ENCODE data around the gene SUCLA2. TPM values are rescaled to one million over a fixed set of nuclear protein-coding genes. Genes with fewer than 3 reads are reported as not detected.
"Not testable (repeated sequence)": the region's sequence is repeated elsewhere in the genome, so short reads cannot be mapped to it uniquely, and the experiment has no call there.

SUCLA2 gene
- polyA plus RNA-seq, 4 donors: 68.4 to 110 (median 91.6) TPM

DNA sequence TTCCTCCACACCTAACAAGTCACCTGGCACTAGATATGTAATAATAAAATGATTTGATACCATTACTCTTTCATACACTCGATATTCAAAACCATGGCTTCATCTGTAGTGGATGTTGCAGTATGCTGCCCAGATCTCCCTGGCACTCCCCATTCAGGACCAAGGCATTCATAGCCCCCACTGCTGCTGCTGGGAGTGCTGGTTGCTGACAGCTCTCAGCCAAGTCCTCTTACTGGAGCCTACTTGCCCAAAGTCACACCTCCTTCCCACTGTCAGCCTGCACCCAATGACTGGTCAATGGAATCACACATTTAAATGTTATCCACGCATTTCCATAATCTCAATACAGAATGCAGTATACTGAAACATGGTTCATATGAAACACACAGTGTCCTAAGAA lies 3.7 kb downstream of the SUCLA2 start:
- no peak for DNase-seq (ENCODE audit: low read depth in 4 of 4, low spot score in 3 of 4)

DNA sequence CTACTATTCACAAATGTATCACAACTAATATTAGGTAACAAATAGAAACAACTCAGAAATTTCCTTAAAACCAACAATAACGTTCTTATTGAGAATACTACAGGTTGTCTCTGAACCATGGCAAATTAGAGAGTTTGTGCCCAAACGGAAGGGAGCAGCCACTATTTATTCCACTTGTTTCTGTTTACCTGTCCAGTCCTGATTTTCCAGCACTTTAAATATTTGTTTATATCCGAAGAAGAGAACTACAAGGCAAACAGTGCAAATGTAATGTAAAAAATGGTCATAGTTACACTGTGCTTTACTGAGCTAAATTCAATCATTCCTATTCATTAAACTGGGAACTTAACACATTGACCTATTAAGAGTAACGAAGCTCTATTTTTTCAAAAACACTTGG lies 9.2 kb downstream of the SUCLA2 start:
- no peak for DNase-seq (ENCODE audit: low read depth in 4 of 4, low spot score in 3 of 4)

DNA sequence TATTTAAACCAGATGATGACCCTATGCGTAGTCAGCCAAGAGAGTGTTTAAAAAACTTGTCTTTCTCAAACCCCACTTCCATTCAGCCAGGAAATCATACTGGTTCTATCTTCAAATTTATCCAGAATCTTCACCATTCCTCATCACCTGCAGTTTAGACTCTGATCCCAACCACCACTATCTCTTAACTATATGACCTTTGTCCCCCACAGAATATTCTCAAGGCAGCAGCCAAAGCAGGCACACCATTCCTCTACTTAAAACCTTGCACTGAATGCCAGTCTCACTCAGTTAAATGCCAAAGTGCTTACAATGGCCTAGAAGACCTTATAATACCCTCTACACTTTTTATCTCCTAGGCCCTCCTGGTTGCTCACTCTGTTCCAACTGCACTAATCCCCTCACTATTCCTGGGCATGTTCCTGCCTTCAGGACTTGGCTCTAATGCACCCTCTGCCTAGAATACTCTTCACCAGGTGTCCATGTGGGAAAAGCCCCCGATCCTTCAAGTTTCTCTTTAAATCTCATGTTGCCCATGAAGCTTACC lies 10.1 kb downstream of the SUCLA2 start:
- DNase-seq (ENCODE audit: low read depth in 4 of 4, low spot score in 3 of 4): no peak

DNA sequence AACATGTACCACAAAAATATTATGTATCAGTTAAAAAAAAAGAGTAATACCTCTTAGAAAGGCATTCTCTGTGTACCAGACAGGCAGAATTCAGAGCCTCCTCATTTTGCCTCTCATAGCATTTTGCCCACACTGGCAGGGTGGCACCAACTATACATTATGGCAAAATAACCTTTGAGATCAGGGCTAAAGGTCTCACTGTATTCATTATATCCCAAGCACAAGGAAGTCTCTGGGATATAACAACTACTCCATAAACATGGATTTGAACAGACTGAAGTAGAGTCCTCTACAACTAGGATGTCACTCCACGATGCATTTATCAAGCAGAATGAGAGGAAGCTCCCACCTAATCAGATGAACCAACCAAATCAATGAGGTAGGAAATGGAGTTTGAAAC lies 10.6 kb downstream of the SUCLA2 start:
- DNase-seq (ENCODE audit: low read depth in 4 of 4, low spot score in 3 of 4): no peak

- DNase-seq (ENCODE audit: low read depth in 4 of 4, low spot score in 3 of 4): no peak
Measured at GRCh38 chr13:47983070-47983469, 18.0 kb downstream of the SUCLA2 start.

DNA sequence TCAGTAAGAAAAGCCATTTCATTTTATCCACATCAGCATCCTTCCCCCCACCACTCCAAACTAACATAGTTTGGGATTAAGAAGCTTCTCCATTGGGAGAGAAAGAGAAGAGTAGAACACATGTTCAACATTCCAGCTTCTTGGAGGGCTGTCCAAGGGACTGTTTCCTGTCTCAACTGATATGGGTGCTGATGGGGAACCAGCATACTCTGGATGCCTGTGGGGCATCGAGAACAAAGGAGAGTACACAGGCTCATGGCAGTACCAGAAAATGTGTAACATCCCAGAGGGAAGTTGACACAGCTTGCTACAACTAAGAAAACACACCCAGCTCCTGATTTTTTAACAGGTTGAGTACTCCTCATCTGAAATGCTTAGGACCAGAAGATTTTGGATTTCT lies 24.7 kb downstream of the SUCLA2 start:
- no peak for DNase-seq (ENCODE audit: low read depth in 4 of 4, low spot score in 3 of 4)

- DNase-seq (ENCODE audit: low read depth in 4 of 4, low spot score in 3 of 4): no peak
Measured at GRCh38 chr13:47964863-47965262, 36.2 kb downstream of the SUCLA2 start.

DNA sequence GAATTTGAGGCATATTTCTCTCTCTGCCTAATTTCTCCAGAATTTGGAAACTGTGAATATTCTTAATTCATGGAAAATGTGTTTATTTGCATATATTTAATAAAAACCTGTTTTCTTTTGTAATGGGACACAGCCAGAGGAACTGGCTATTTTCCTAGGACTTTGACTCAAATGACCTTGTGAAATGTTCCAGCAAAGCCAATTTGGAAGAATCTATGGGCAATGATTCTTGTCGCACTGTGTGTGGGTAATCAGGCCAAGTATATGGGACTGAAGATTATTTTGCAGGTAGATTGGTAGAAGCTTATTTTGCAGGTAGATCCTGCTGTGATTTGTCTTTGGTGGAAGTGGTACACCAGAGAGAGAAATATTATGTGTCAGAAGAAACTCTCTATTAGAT lies 38.8 kb downstream of the SUCLA2 start:
- no peak for DNase-seq (ENCODE audit: low read depth in 4 of 4, low spot score in 3 of 4)

GRCh38 chr13:47959468-47960247 lies 41.4 kb downstream of the SUCLA2 start:
- DNase-seq (ENCODE audit: low read depth in 4 of 4, low spot score in 3 of 4): no peak

- DNase-seq (ENCODE audit: low read depth in 4 of 4, low spot score in 3 of 4): no peak
Measured at GRCh38 chr13:47957073-47957472, 44.0 kb downstream of the SUCLA2 start.

- DNase-seq (ENCODE audit: low read depth in 4 of 4, low spot score in 3 of 4): no peak
Measured at GRCh38 chr13:47955836-47956235, 45.2 kb downstream of the SUCLA2 start.

- no peak for DNase-seq (ENCODE audit: low read depth in 4 of 4, low spot score in 3 of 4)
Measured at GRCh38 chr13:47949799-47950198, 51.3 kb downstream of the SUCLA2 start.

DNA sequence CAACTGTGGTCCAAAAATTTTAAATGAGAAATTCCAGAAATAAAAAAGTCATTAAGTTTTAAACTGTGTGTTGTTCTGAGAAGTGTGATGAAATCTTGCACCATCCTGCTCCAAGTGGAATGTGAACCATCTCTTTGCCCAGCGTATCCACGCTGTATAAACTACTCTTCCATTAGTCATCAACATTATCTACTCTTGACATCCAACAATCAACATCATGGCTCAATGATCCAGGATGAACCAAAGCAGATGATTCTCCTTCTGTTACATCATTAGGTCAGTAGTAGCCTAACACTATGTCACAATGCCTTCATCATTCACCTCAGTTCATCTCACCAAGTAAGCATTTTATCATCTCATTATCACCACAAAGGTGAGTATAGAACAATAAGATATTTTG lies 55.3 kb downstream of the SUCLA2 start:
- no peak for DNase-seq (ENCODE audit: low read depth in 4 of 4, low spot score in 3 of 4)

DNA sequence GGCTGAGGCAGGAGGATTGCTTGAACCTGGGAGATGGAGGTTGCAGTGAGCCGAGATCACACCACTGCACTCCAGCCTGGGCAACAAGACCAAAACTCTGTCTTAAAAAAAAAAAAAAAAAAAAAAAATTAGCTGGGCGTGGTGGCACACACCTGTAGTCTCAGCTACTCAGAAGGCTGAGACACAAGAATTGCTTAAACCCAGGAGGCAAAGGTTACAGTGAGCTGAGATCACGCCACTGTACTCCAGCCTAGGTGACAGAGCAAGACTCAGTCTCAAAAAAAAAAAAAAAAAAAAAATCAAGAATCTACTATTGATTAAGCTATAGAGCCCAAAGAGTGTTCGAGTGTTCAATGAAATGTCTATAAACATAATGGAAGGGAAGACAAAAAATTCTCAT lies 55.9 kb downstream of the SUCLA2 start:
- not testable (repeated sequence) for DNase-seq (ENCODE audit: low read depth in 4 of 4, low spot score in 3 of 4)

- DNase-seq (ENCODE audit: low read depth in 4 of 4, low spot score in 3 of 4): no peak
Measured at GRCh38 chr13:47934371-47934770, 66.7 kb downstream of the SUCLA2 start.

DNA sequence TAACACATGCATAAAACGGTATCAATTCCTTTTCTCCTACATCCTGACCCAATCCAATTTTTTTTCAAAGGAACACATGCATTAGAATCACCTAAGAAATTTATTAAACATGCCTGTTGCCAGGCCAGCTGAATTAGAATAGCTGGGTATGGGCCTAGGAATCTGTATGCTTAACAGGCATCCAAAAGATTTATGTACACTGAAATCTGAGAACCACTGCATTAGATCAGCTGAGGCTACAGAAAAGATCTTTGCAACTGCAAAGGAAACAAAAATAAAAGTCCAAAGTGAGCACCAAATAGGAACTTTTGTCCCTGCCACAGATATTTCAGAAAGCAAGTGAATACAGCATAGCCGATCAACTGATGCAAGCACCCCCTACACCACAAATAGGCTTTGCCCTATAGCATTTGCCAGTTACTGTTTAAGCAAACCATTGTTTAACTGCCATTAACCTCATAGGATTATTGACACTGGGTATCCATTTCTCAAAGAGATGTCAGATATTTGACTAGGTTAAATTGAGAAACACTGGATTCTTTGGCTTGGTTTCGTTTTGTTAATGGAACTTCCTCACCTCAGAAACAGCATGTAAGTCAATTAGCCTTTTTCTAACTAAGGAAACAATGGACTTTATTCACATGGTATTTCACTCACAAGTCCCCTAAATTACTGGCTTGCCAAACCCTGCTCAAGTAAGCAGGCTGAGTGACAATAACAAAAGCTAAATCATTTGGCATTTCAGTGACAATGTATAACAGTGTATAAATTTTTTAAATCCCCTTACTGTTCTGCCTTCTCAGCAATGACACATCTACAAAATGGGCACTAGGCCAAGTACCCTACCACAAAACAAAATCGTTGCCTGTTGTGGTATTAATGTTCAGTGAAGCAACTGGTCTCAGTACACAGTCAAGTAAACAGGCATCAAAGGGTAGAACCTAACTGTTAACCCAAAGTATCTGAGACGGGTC lies 67.8 kb downstream of the SUCLA2 start:
- peak in 1 of 4 donors; percentile 17 for DNase-seq (ENCODE audit: low read depth in 4 of 4, low spot score in 3 of 4)

DNA sequence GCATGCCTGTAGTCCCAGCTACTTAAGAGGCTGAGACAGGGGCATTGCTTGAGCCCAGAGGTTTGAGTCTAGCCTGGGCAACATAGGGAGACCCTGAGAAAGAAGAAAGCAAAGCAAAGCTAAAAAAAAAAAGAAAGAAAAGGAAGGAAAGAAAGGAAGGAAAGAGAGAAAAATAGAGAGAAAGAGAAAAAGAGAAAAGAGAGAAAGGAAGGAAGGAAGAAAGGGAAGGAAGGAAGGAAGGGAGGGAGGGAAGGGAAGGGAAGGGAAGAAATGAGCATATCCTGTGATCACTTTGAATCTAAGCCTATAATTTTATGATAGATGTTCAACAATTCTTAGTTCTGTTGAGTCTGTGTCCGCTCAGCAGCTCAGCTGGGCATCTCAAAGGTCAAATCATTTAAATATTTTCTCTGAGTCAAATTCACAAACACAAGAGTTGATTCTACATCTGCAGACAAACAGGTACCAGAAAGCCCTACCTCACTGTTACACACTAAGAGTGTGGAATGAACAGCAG lies 70.4 kb downstream of the SUCLA2 start:
- no peak for DNase-seq (ENCODE audit: low read depth in 4 of 4, low spot score in 3 of 4)

DNA sequence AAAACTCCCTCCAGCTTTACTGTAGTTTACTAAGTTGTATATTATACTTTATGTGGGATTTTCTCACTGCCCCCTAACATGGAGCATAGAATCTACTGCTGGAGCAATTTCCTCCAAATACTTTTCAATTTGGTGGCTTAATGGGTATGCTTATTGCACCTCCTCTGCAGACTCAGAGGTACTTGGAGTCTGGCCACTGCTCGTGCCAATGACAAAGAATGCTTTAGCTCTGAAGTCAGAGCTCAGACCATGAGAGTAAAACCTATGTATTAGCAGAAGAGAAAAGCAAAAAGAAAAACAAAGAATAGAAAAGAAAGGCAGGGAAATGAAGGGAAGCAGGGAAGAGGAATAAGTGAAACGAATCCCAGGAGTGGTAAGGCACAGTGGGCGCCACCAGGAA lies 71.9 kb downstream of the SUCLA2 start:
- DNase-seq (ENCODE audit: low read depth in 4 of 4, low spot score in 3 of 4): no peak

- no peak for DNase-seq (ENCODE audit: low read depth in 4 of 4, low spot score in 3 of 4)
Measured at GRCh38 chr13:47917022-47917574, 84.0 kb downstream of the SUCLA2 start.

GRCh38 chr13:47908197-47908902 lies 92.7 kb downstream of the SUCLA2 start:
- DNase-seq (ENCODE audit: low read depth in 4 of 4, low spot score in 3 of 4): no peak
